Gastroesophageal sphincter (tissue), 3 donors: ENCODE data around the gene SPEF2.

ENCODE experiments used
- EP300 ChIP-seq: sonication (generic); formaldehyde crosslinking; IDR thresholded peaks from one replicate; pipeline ENCODE4 v1.6.1; 2017; ENCODE audit warnings: antibody characterized with exemption, mild to moderate bottlenecking
- POLR2A ChIP-seq, 2 donors: fragments of 450-650 bp; IDR thresholded peaks; one replicate each; pipeline ENCODE4 v1.6.1; 2017; ENCODE audit warnings: antibody characterized with exemption in 2 of 2, mild to moderate bottlenecking in 2 of 2, moderate library complexity in 1 of 2
- TF ChIP-seq, protein P1 (sequence below), 4 experiments: fragments of 200-600 bp in 2 of 4; fragments of 450-650 bp in 2 of 4; sonication (generic) in 1 of 4; IDR thresholded peaks; one replicate each; pipeline ENCODE4 v1.5.1; 2017 to 2019; ENCODE audit warnings: antibody characterized with exemption in 4 of 4, mild to moderate bottlenecking in 2 of 4, moderate library complexity in 2 of 4

DNA sequence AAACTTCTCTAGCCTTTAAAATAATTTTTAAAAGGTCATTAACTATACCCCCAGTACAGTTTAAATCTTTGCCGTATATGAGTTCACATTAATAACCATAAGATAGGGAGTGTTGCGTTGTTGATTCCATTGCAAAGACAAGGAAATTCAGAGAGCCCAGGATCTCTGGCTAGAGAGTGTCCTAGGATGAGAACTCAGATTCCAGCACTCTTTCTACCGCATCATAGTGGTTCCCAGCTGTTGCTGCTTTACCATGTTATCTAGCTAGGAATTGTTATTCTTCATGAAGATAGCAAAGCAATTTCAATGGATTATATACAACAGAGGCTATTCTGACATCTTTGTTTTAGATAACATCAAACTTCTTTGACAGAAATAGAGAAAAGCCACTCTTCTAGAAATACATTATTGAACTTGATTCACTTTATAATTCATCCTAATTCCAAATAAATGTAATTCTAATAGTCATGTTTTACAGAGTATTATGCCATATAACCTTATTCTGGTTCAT is 160.7 kb downstream of the SPEF2 start:
- TF ChIP-seq, protein P1, sequence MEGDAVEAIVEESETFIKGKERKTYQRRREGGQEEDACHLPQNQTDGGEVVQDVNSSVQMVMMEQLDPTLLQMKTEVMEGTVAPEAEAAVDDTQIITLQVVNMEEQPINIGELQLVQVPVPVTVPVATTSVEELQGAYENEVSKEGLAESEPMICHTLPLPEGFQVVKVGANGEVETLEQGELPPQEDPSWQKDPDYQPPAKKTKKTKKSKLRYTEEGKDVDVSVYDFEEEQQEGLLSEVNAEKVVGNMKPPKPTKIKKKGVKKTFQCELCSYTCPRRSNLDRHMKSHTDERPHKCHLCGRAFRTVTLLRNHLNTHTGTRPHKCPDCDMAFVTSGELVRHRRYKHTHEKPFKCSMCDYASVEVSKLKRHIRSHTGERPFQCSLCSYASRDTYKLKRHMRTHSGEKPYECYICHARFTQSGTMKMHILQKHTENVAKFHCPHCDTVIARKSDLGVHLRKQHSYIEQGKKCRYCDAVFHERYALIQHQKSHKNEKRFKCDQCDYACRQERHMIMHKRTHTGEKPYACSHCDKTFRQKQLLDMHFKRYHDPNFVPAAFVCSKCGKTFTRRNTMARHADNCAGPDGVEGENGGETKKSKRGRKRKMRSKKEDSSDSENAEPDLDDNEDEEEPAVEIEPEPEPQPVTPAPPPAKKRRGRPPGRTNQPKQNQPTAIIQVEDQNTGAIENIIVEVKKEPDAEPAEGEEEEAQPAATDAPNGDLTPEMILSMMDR (IDR thresholded peaks at IDR 0.05): no peak
- TF ChIP-seq POLR2A (IDR thresholded peaks at IDR 0.05): no peak
- TF ChIP-seq EP300: no peak
